ENCODE data around the gene SCGB3A2. TPM values are rescaled to one million over a fixed set of nuclear protein-coding genes. Genes with fewer than 3 reads are reported as not detected.

Gene SCGB3A2
- total and polyA plus RNA-seq, 2 donors (not counting 3 experiments of a cell fraction or from before 2014, with no cell fraction given): not detected

DNA sequence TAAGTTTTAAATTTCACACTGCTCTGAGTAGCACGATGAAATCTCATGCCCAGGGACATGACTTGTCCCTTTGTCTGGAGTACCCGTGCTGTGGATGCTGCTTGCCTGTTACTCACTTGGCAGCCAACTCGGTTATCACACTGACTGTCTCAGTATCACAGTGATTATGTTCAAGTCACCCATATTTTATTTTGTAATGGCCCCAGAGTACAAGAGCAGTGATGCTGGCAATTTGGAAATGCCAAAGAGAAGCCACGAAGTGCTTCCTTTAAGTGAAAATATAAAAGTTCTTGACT, 22.8 kb upstream of the SCGB3A2 start:
- Histone ChIP-seq H3K9me1 (replicated peaks; ENCODE audit: control insufficient read depth, extremely low read depth, insufficient read depth, low read length) (no peaks in the 10 kb centered on the region), H3K27me3 (ENCODE audit: control insufficient read depth in 2 of 2, insufficient read depth in 2 of 2, low read length in 2 of 2) (no peaks in the 10 kb centered on the region), H2AFZ (ENCODE audit: low read depth, low read length) (no peak overlapping the region), H3K27ac (ENCODE audit: insufficient read depth, low read depth, low read length) (no peak overlapping the region), H4K20me1 (replicated peaks; ENCODE audit: control insufficient read depth, extremely low read depth, insufficient read depth, low read length) (no peaks in the 10 kb centered on the region), H3K4me1 (ENCODE audit: control insufficient read depth, extremely low read depth, insufficient read depth, low read length) (no peaks in the 10 kb centered on the region), H3K9me3 (replicated peaks; ENCODE audit: control insufficient read depth, insufficient read depth, low read length) (no peaks in the 10 kb centered on the region), H3K4me2 (ENCODE audit: insufficient read depth, low read length) (no peak overlapping the region), H3K79me2 (ENCODE audit: control insufficient read depth, insufficient read depth, low read length) (no peaks in the 10 kb centered on the region), H3K36me3 (ENCODE audit: control insufficient read depth in 2 of 2, extremely low read depth in 1 of 2, insufficient read depth in 2 of 2, low read length in 2 of 2) (no peaks in the 10 kb centered on the region), H3K4me3 (replicated peaks in 1 of 3; ENCODE audit: insufficient read depth in 1 of 3, low read depth in 1 of 3, low read length in 3 of 3) (no peak overlapping the region), H3K9ac (replicated peaks; ENCODE audit: extremely low read depth, insufficient read depth, low read length) (no peak overlapping the region)
- ChIA-PET CTCF (interaction anchor here (1.8 to 12.6 kb wide), 6 partner anchors 14 to 875 kb away, joined by 4 to 170 read pairs (median 10); no protein-coding TSS in a partner anchor), POLR2A (no interaction called here)
- DNase-seq (ENCODE audit: low read depth, low spot score): no peak
- BruUV-seq (replicated peaks): no TSS peak
- no peak for FAIRE-seq
- dilution Hi-C loops (cut with MboI; ENCODE audit: extremely low pct_ligation_motif_present, low sequenced_read_pairs) (no loop called here), intact Hi-C loops (cut with micrococcal nuclease) (loop anchor here (10.0 kb wide), 1 partner anchor 519 kb away; no protein-coding TSS in a partner anchor)
- no peak for TF ChIP-seq GATA2 (IDR thresholded peaks at IDR 0.05; ENCODE audit: insufficient read depth, insufficient read length, low read depth, low read length)
- no peak for TF ChIP-seq JUN (IDR thresholded peaks at IDR 0.05; ENCODE audit: borderline replicate concordance, insufficient read depth, insufficient read length, low read depth)
- no peak for TF ChIP-seq POLR2AphosphoS5 (IDR thresholded peaks at IDR 0.05; ENCODE audit: insufficient read depth, low read depth, low read length)
- TF ChIP-seq, protein P1, sequence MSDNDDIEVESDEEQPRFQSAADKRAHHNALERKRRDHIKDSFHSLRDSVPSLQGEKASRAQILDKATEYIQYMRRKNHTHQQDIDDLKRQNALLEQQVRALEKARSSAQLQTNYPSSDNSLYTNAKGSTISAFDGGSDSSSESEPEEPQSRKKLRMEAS (IDR thresholded peaks at IDR 0.05; ENCODE audit: insufficient read depth, insufficient read length): no peak
- no peak for TF ChIP-seq FOS (IDR thresholded peaks at IDR 0.05; ENCODE audit: borderline replicate concordance, insufficient read depth, low read length)
- TF ChIP-seq EZH2 (IDR thresholded peaks at IDR 0.05; ENCODE audit: borderline replicate concordance, low read depth, low read length, severe bottlenecking): no peak
- TF ChIP-seq, protein P2, sequence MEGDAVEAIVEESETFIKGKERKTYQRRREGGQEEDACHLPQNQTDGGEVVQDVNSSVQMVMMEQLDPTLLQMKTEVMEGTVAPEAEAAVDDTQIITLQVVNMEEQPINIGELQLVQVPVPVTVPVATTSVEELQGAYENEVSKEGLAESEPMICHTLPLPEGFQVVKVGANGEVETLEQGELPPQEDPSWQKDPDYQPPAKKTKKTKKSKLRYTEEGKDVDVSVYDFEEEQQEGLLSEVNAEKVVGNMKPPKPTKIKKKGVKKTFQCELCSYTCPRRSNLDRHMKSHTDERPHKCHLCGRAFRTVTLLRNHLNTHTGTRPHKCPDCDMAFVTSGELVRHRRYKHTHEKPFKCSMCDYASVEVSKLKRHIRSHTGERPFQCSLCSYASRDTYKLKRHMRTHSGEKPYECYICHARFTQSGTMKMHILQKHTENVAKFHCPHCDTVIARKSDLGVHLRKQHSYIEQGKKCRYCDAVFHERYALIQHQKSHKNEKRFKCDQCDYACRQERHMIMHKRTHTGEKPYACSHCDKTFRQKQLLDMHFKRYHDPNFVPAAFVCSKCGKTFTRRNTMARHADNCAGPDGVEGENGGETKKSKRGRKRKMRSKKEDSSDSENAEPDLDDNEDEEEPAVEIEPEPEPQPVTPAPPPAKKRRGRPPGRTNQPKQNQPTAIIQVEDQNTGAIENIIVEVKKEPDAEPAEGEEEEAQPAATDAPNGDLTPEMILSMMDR (IDR thresholded peaks at IDR 0.05; ENCODE audit: extremely low read depth in 1 of 2, insufficient read depth in 1 of 2, low read depth in 1 of 2, low read length in 2 of 2): no peak
- TF ChIP-seq POLR2A (IDR thresholded peaks at IDR 0.05; ENCODE audit: low read depth, low read length): no peak
- no peak for TF ChIP-seq MYC (IDR thresholded peaks at IDR 0.05; ENCODE audit: low read depth, low read length)
